ENCODE measurements around the gene QTRT2. TPM values are rescaled to one million over a fixed set of nuclear protein-coding genes. Genes with fewer than 3 reads are reported as not detected.

QTRT2 gene
- total RNA-seq, 1 donor from 2014 or later = 18.3 TPM

GRCh38 chr3:114071786-114072185 lies 15.2 kb downstream of the QTRT2 start:
- Histone ChIP-seq H3K27ac (ENCODE audit: low read depth, low read length) (no peak overlapping the region), H3K4me1 (ENCODE audit: control insufficient read depth in 3 of 3, insufficient read depth in 3 of 3, low read length in 3 of 3) (no peaks in the 10 kb centered on the region), H3K9ac (ENCODE audit: low read depth in 1 of 3, low read length in 3 of 3) (no peak overlapping the region), H3K36me3 (ENCODE audit: control insufficient read depth in 3 of 3, insufficient read depth in 3 of 3, low read length in 3 of 3) (peaks cover 21 to 53% (median 51%) of the 10 kb centered on the region in 3 donors), H3K9me3 (ENCODE audit: control insufficient read depth in 3 of 3, low read length in 3 of 3) (no peaks in the 10 kb centered on the region), H3K4me3 (ENCODE audit: low read length in 3 of 3) (no peak overlapping the region), H3K27me3 (ENCODE audit: control insufficient read depth in 3 of 3, insufficient read depth in 3 of 3, low read length in 3 of 3) (no peaks in the 10 kb centered on the region)

DNA sequence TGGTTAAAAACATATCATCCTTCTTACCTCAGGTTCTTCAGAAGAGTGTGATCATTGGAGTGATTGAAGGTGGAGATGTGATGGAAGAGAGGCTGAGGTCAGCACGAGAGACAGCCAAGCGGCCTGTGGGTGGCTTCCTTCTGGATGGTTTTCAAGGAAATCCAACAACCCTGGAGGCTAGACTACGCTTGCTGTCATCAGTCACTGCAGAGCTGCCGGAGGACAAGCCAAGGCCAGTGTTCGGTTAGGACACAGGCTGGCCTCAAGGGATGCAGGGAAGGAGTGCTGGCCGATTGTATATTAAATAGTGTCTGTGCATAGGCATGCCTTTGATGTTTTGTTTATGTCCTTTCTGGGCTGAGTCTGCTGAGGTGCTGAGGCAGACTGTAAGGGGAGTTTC lies 20.2 kb downstream of the QTRT2 start:
- no peak overlapping the region for H3K9ac ChIP-seq (ENCODE audit: low read depth in 1 of 3, low read length in 3 of 3)
- H3K9me3 ChIP-seq (ENCODE audit: control insufficient read depth in 3 of 3, low read length in 3 of 3) = no peaks in the 10 kb centered on the region
- H3K27me3 ChIP-seq (ENCODE audit: control insufficient read depth in 3 of 3, insufficient read depth in 3 of 3, low read length in 3 of 3) = no peaks in the 10 kb centered on the region
- no peak overlapping the region for H3K27ac ChIP-seq (ENCODE audit: low read depth, low read length)
- no peak overlapping the region for H3K4me3 ChIP-seq (ENCODE audit: low read length in 3 of 3)
- no peaks in the 10 kb centered on the region for H3K4me1 ChIP-seq (ENCODE audit: control insufficient read depth in 3 of 3, insufficient read depth in 3 of 3, low read length in 3 of 3)
- peaks cover 26 to 73% (median 63%) of the 10 kb centered on the region in 3 donors for H3K36me3 ChIP-seq (ENCODE audit: control insufficient read depth in 3 of 3, insufficient read depth in 3 of 3, low read length in 3 of 3)

DNA sequence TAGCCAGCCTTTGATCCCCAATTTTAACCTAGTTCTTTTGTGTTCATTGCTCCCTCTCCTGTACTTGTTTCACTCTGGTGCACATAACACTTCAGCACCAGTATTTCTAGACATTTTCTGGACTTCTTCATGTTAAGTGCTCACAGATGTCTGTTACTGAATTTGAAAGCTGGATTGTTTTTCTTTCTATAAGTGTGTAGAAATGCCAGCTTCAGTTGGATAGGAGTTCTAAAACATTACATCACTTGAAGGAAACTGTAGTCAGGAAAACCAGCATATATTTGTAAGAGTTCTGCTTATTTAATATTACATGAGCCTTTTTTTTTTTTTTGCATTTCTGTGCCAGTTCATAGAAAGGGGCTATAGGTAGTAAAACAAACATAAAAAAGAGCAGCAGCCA lies 21.6 kb downstream of the QTRT2 start:
- no peaks in the 10 kb centered on the region for H3K27me3 ChIP-seq (ENCODE audit: control insufficient read depth in 3 of 3, insufficient read depth in 3 of 3, low read length in 3 of 3)
- no peaks in the 10 kb centered on the region for H3K9me3 ChIP-seq (ENCODE audit: control insufficient read depth in 3 of 3, low read length in 3 of 3)
- peaks cover 22 to 68% (median 59%) of the 10 kb centered on the region in 3 donors for H3K36me3 ChIP-seq (ENCODE audit: control insufficient read depth in 3 of 3, insufficient read depth in 3 of 3, low read length in 3 of 3)
- H3K9ac ChIP-seq (ENCODE audit: low read depth in 1 of 3, low read length in 3 of 3) = no peak overlapping the region
- H3K27ac ChIP-seq (ENCODE audit: low read depth, low read length) = no peak overlapping the region
- H3K4me3 ChIP-seq (ENCODE audit: low read length in 3 of 3) = no peak overlapping the region
- no peaks in the 10 kb centered on the region for H3K4me1 ChIP-seq (ENCODE audit: control insufficient read depth in 3 of 3, insufficient read depth in 3 of 3, low read length in 3 of 3)

GRCh38 chr3:114079761-114080160 lies 23.2 kb downstream of the QTRT2 start:
- no peaks in the 10 kb centered on the region for H3K9me3 ChIP-seq (ENCODE audit: control insufficient read depth in 3 of 3, low read length in 3 of 3)
- H3K4me3 ChIP-seq (ENCODE audit: low read length in 3 of 3) = no peak overlapping the region
- H3K36me3 ChIP-seq (ENCODE audit: control insufficient read depth in 3 of 3, insufficient read depth in 3 of 3, low read length in 3 of 3) = peaks cover 23 to 57% (median 56%) of the 10 kb centered on the region in 3 donors
- no peaks in the 10 kb centered on the region for H3K27me3 ChIP-seq (ENCODE audit: control insufficient read depth in 3 of 3, insufficient read depth in 3 of 3, low read length in 3 of 3)
- H3K9ac ChIP-seq (ENCODE audit: low read depth in 1 of 3, low read length in 3 of 3) = no peak overlapping the region
- no peak overlapping the region for H3K27ac ChIP-seq (ENCODE audit: low read depth, low read length)
- H3K4me1 ChIP-seq (ENCODE audit: control insufficient read depth in 3 of 3, insufficient read depth in 3 of 3, low read length in 3 of 3) = no peaks in the 10 kb centered on the region

DNA sequence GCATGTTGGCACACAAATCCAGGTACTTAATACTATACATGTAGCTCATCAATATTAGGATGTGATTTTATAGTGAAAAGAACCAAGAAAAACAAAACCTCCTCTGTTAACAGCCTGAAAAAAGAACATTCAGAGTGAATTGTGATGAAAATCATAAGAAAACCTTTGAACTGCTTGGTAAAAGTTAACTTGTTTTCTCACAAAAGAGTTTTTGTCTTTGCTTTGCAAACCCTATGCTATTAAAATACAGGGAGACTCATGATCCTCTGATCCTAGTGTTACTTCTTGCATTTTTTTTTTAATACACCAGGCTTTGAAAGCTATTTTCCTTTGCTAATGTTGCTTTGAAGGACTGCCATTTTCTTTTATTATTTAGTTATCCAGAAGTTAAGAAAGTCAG lies 23.7 kb downstream of the QTRT2 start:
- H3K27ac ChIP-seq (ENCODE audit: low read depth, low read length) = no peak overlapping the region
- H3K4me3 ChIP-seq (ENCODE audit: low read length in 3 of 3) = no peak overlapping the region
- no peaks in the 10 kb centered on the region for H3K27me3 ChIP-seq (ENCODE audit: control insufficient read depth in 3 of 3, insufficient read depth in 3 of 3, low read length in 3 of 3)
- H3K9me3 ChIP-seq (ENCODE audit: control insufficient read depth in 3 of 3, low read length in 3 of 3) = no peaks in the 10 kb centered on the region
- H3K4me1 ChIP-seq (ENCODE audit: control insufficient read depth in 3 of 3, insufficient read depth in 3 of 3, low read length in 3 of 3) = no peaks in the 10 kb centered on the region
- no peak overlapping the region for H3K9ac ChIP-seq (ENCODE audit: low read depth in 1 of 3, low read length in 3 of 3)
- H3K36me3 ChIP-seq (ENCODE audit: control insufficient read depth in 3 of 3, insufficient read depth in 3 of 3, low read length in 3 of 3) = peaks cover 23 to 54% (median 54%) of the 10 kb centered on the region in 3 donors

- H3K27me3 ChIP-seq (ENCODE audit: control insufficient read depth in 3 of 3, insufficient read depth in 3 of 3, low read length in 3 of 3) = no peaks in the 10 kb centered on the region
- H3K4me1 ChIP-seq (ENCODE audit: control insufficient read depth in 3 of 3, insufficient read depth in 3 of 3, low read length in 3 of 3) = no peaks in the 10 kb centered on the region
- peaks cover 27 to 57% (median 53%) of the 10 kb centered on the region in 3 donors for H3K36me3 ChIP-seq (ENCODE audit: control insufficient read depth in 3 of 3, insufficient read depth in 3 of 3, low read length in 3 of 3)
- H3K9ac ChIP-seq (ENCODE audit: low read depth in 1 of 3, low read length in 3 of 3) = no peak overlapping the region
- no peak overlapping the region for H3K4me3 ChIP-seq (ENCODE audit: low read length in 3 of 3)
- H3K27ac ChIP-seq (ENCODE audit: low read depth, low read length) = no peak overlapping the region
- no peaks in the 10 kb centered on the region for H3K9me3 ChIP-seq (ENCODE audit: control insufficient read depth in 3 of 3, low read length in 3 of 3)
Measured at GRCh38 chr3:114081037-114081436, 24.5 kb downstream of the QTRT2 start.

- Histone ChIP-seq H3K27ac (ENCODE audit: low read depth, low read length) (no peak overlapping the region), H3K36me3 (ENCODE audit: control insufficient read depth in 3 of 3, insufficient read depth in 3 of 3, low read length in 3 of 3) (peaks cover 23 to 49% (median 45%) of the 10 kb centered on the region in 3 donors), H3K9ac (ENCODE audit: low read depth in 1 of 3, low read length in 3 of 3) (no peak overlapping the region)
Measured at GRCh38 chr3:114083112-114083511, 26.6 kb downstream of the QTRT2 start.

DNA sequence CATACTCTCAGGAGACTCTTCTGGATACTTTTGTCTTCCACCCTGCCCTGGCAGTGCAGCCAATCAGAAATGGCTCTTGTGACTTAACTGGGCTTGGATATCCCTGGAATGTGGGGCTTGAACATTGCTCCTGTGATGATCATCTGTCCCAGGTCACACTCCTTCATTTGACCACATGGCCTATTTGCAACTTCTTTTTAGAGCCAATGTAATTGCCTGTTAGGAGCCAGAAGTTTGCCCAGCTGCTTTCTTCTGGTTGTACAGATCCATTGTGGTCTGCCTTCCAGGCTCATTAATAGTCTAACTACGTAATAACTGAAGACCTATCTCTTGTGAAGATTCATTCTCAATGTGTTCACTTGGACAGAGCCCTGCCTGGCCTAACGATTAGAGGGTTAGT lies 29.8 kb downstream of the QTRT2 start:
- no peak overlapping the region for H3K4me3 ChIP-seq (ENCODE audit: low read length in 3 of 3)
- peaks cover 20 to 38% (median 28%) of the 10 kb centered on the region in 3 donors for H3K36me3 ChIP-seq (ENCODE audit: control insufficient read depth in 3 of 3, insufficient read depth in 3 of 3, low read length in 3 of 3)
- no peak overlapping the region for H3K9ac ChIP-seq (ENCODE audit: low read depth in 1 of 3, low read length in 3 of 3)
- H3K9me3 ChIP-seq (ENCODE audit: control insufficient read depth in 3 of 3, low read length in 3 of 3) = no peaks in the 10 kb centered on the region
- H3K27ac ChIP-seq (ENCODE audit: low read depth, low read length) = no peak overlapping the region
- H3K27me3 ChIP-seq (ENCODE audit: control insufficient read depth in 3 of 3, insufficient read depth in 3 of 3, low read length in 3 of 3) = no peaks in the 10 kb centered on the region
- no peaks in the 10 kb centered on the region for H3K4me1 ChIP-seq (ENCODE audit: control insufficient read depth in 3 of 3, insufficient read depth in 3 of 3, low read length in 3 of 3)

More at GRCh38 chr3:114083112-114083511, 26.6 kb downstream of the QTRT2 start:
- no peak overlapping the region for H3K4me3 ChIP-seq (ENCODE audit: low read length in 3 of 3)
- no peaks in the 10 kb centered on the region for H3K9me3 ChIP-seq (ENCODE audit: control insufficient read depth in 3 of 3, low read length in 3 of 3)
- no peaks in the 10 kb centered on the region for H3K27me3 ChIP-seq (ENCODE audit: control insufficient read depth in 3 of 3, insufficient read depth in 3 of 3, low read length in 3 of 3)
- no peaks in the 10 kb centered on the region for H3K4me1 ChIP-seq (ENCODE audit: control insufficient read depth in 3 of 3, insufficient read depth in 3 of 3, low read length in 3 of 3)

GRCh38 chr3:114089675-114090074 lies 33.1 kb downstream of the QTRT2 start:
- Histone ChIP-seq H3K4me3 (ENCODE audit: low read length in 3 of 3) (no peak overlapping the region), H3K9ac (ENCODE audit: low read depth in 1 of 3, low read length in 3 of 3) (no peak overlapping the region), H3K27me3 (ENCODE audit: control insufficient read depth in 3 of 3, insufficient read depth in 3 of 3, low read length in 3 of 3) (no peaks in the 10 kb centered on the region), H3K27ac (ENCODE audit: low read depth, low read length) (no peak overlapping the region), H3K9me3 (ENCODE audit: control insufficient read depth in 3 of 3, low read length in 3 of 3) (no peaks in the 10 kb centered on the region), H3K36me3 (ENCODE audit: control insufficient read depth in 3 of 3, insufficient read depth in 3 of 3, low read length in 3 of 3) (peaks cover 16 to 20% (median 18%) of the 10 kb centered on the region in 3 donors), H3K4me1 (ENCODE audit: control insufficient read depth in 3 of 3, insufficient read depth in 3 of 3, low read length in 3 of 3) (peaks cover 0 to 4% (median 0%) of the 10 kb centered on the region in 3 donors)

GRCh38 chr3:114092151-114093015 lies 35.8 kb downstream of the QTRT2 start:
- no peak overlapping the region for H3K9ac ChIP-seq (ENCODE audit: low read depth in 1 of 3, low read length in 3 of 3)
- H3K36me3 ChIP-seq (ENCODE audit: control insufficient read depth in 3 of 3, insufficient read depth in 3 of 3, low read length in 3 of 3) = peaks cover 0 to 3% (median 0%) of the 10 kb centered on the region in 3 donors
- H3K27me3 ChIP-seq (ENCODE audit: control insufficient read depth in 3 of 3, insufficient read depth in 3 of 3, low read length in 3 of 3) = no peaks in the 10 kb centered on the region
- no peak overlapping the region for H3K4me3 ChIP-seq (ENCODE audit: low read length in 3 of 3)
- no peaks in the 10 kb centered on the region for H3K9me3 ChIP-seq (ENCODE audit: control insufficient read depth in 3 of 3, low read length in 3 of 3)
- H3K4me1 ChIP-seq (ENCODE audit: control insufficient read depth in 3 of 3, insufficient read depth in 3 of 3, low read length in 3 of 3) = peaks cover 0 to 4% (median 0%) of the 10 kb centered on the region in 3 donors
- H3K27ac ChIP-seq (ENCODE audit: low read depth, low read length) = no peak overlapping the region
